Lung (tissue), 12 donors: ENCODE results near the gene HECTD4. TPM values are rescaled to one million over a fixed set of nuclear protein-coding genes. Genes with fewer than 3 reads are reported as not detected.
"Not testable (repeated sequence)": the region's sequence is repeated elsewhere in the genome, so short reads cannot be mapped to it uniquely, and the experiment has no call there.

Source experiments
- ATAC-seq: fragments of 200-7000 bp; cut with Tn5 transposase; one replicate; pipeline ENCODE4 v1.9.1; 2020; ENCODE audit warnings: moderate number of reproducible peaks; ENCODE audit not compliant: insufficient read depth, low FRiP score
- DNase-seq, 3 donors: peaks; one replicate each; pipeline ENCODE4 v3.0.0-alpha.2; 2013 to 2017
- H3K27ac ChIP-seq, 2 donors: one replicate each; pipeline ENCODE4 v1.5.1; 2013; ENCODE audit warnings: mild to moderate bottlenecking in 2 of 2, moderate library complexity in 2 of 2, control low read depth in 1 of 2, inconsistent platforms in 1 of 2, low read depth in 1 of 2, low read length in 1 of 2
- H3K27me3 ChIP-seq, 3 donors: one replicate each; pipeline ENCODE4 v1.5.1; 2013; ENCODE audit warnings: low read length in 2 of 3; ENCODE audit not compliant: control insufficient read depth in 3 of 3, insufficient read depth in 3 of 3
- H3K36me3 ChIP-seq, 4 donors: one replicate each; pipeline ENCODE4 v1.5.1; 2013; ENCODE audit warnings: low read length in 4 of 4, mild to moderate bottlenecking in 1 of 4, moderate library complexity in 1 of 4; ENCODE audit not compliant: control insufficient read depth in 4 of 4, insufficient read depth in 4 of 4
- H3K4me1 ChIP-seq, 5 donors: one replicate each; pipeline ENCODE4 v1.5.1; 2013; ENCODE audit warnings: low read length in 5 of 5, mild to moderate bottlenecking in 2 of 5, moderate library complexity in 1 of 5; ENCODE audit not compliant: control insufficient read depth in 5 of 5, insufficient read depth in 5 of 5
- H3K4me3 ChIP-seq: one replicate; pipeline ENCODE4 v1.5.1; 2013; ENCODE audit warnings: mild to moderate bottlenecking, control low read depth, moderate library complexity
- H3K9ac ChIP-seq, 2 donors: one replicate each; pipeline ENCODE4 v1.5.1; 2013; ENCODE audit warnings: low read length in 2 of 2, control low read depth in 1 of 2; ENCODE audit not compliant: insufficient read depth in 1 of 2
- H3K9me3 ChIP-seq, 4 donors: one replicate each; pipeline ENCODE4 v1.5.1; 2013; ENCODE audit warnings: low read length in 3 of 4, mild to moderate bottlenecking in 1 of 4, moderate library complexity in 1 of 4; ENCODE audit not compliant: control insufficient read depth in 4 of 4, insufficient read depth in 3 of 4
- CTCF ChIP-seq: IDR thresholded peaks from 2 replicates; pipeline ENCODE4 v1.5.1; 2012; ENCODE audit warnings: mild to moderate bottlenecking; ENCODE audit errors: control extremely low read depth, extremely low read depth
- WGBS, 2 donors: extraction: QIAGEN DNeasy Blood & Tissue Kit; methylation state at CpG; one replicate each; pipeline ENCODE4 v1.1.7; 2013; 5-methylcytosine and 5-hydroxymethylcytosine counted together
- polyA plus RNA-seq, 2 donors: library from polyadenylated mRNA; stranded (reverse); fragments of 200-250 nt; gene quantifications; one replicate each; pipeline ENCODE4 v1.2.1, GENCODE V29; 2013
- total RNA-seq, 2 donors: library from RNA; depleted of rRNA in 1 of 2; stranded (reverse); fragments of >200 nt in 1 of 2; gene quantifications; one replicate each; pipeline ENCODE4 v1.2.1, GENCODE V29; 2014 to 2021
- donor health status: control.
- donor health status: control.
- donor health status: Bipolar disorder and iron deficiency.
- donor health status: healthy.
- donor health status: DM: yes; HTN: yes; CAD: no.

The HECTD4 gene
- total and polyA plus RNA-seq, 4 donors = 4.5 to 96.5 (median 35.7) TPM

GRCh38 chr12:112115259-112116045 lies 266.8 kb downstream of the HECTD4 start:
- peaks cover 0 to 7% (median 0%) of the 10 kb centered on the region in 5 donors for H3K4me1 ChIP-seq
- no peaks in the 10 kb centered on the region for H3K27me3 ChIP-seq
- no peak overlapping the region for H3K9ac ChIP-seq
- DNase-seq = no peak
- no peak for ATAC-seq
- no peak overlapping the region for H3K27ac ChIP-seq
- H3K9me3 ChIP-seq = no peaks in the 10 kb centered on the region
- H3K4me3 ChIP-seq = no peak overlapping the region
- H3K36me3 ChIP-seq = no peaks in the 10 kb centered on the region
- WGBS, 2 donors = 94 to 96% methylated on average over 6 of the region's 6 CpGs
- no peak for TF ChIP-seq CTCF

DNA sequence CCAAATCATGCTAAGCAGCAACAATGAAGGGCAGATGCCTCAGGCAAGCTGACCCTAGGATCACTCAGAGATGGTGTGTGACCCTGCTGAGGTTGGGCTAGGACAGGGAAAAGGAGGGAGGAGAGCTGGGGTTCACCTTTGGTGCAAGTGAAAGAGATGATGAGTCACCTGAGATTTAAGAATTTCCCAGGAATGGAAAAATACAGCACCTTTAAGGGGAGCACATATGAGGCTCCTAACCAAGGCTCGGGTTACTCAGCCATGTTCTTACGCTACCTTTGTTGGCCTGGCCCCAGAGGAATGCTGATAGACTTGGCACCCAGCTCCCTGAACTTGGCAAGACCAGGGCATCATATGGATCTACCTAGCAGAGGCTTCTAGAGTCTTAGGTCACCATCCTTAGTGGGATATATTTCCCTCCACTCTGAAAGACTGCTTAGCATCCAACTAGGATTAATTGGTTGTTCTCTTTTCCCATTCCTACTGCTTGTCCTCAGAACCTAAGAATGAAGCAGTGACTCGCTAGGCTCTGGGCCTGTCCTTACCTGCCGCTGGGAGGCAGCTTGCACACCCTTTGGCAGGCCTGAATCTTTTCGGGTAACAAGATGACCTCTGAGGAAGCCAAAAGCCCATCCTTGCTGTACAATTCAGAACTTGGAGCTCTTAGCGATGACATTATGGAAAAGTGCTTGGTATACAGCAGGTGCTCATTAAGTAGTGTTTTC lies 269.7 kb downstream of the HECTD4 start:
- ATAC-seq (no peak), DNase-seq (peak in 1 of 3 donors; percentile 12)
- peak overlapping the region in 1 of 2 donors; percentile 22 for H3K27ac ChIP-seq
- H3K4me1 ChIP-seq = peaks cover 2 to 11% (median 3%) of the 10 kb centered on the region in 5 donors
- no peaks in the 10 kb centered on the region for H3K36me3 ChIP-seq
- 89 to 95% methylated on average over 6 of the region's 6 CpGs for WGBS, 2 donors
- H3K9ac ChIP-seq = no peak overlapping the region
- no peak for TF ChIP-seq CTCF
- H3K27me3 ChIP-seq = no peaks in the 10 kb centered on the region
- no peak overlapping the region for H3K4me3 ChIP-seq
- no peaks in the 10 kb centered on the region for H3K9me3 ChIP-seq

- Histone ChIP-seq H3K27ac (no peak overlapping the region), H3K4me1 (peaks cover 4 to 13% (median 6%) of the 10 kb centered on the region in 5 donors), H3K9ac (no peak overlapping the region), H3K4me3 (no peak overlapping the region), H3K36me3 (no peaks in the 10 kb centered on the region), H3K27me3 (no peaks in the 10 kb centered on the region), H3K9me3 (no peaks in the 10 kb centered on the region)
- no peak for ATAC-seq
- DNase-seq = peak in 1 of 3 donors; percentile 30
- WGBS, 2 donors = 64 to 81% methylated on average over 5 of the region's 5 CpGs
- no peak for TF ChIP-seq CTCF
These were observed 270.3 kb downstream of the HECTD4 start for GRCh38 chr12:112111931-112112330.

GRCh38 chr12:112110787-112111662 lies 271.2 kb downstream of the HECTD4 start:
- not testable (repeated sequence) for H3K27ac ChIP-seq, H3K9me3 ChIP-seq, H3K9ac ChIP-seq, H3K36me3 ChIP-seq, DNase-seq, H3K4me3 ChIP-seq, H3K27me3 ChIP-seq, ATAC-seq
- WGBS, 2 donors = 91 to 96% methylated on average over 20 of the region's 20 CpGs
- H3K4me1 ChIP-seq = peaks cover 6 to 12% (median 7%) of the 10 kb centered on the region in 5 donors
